CD4-positive, alpha-beta T cell treated with Interleukin-2 at 100 ng/mL for 4 hours (primary cell): ENCODE measurements around the gene SRL.

ENCODE experiments used
- DNase-seq: peaks from one replicate; pipeline ENCODE4 v3.0.0-alpha.2; 2020; ENCODE audit warnings: low spot score

SRL gene

DNA sequence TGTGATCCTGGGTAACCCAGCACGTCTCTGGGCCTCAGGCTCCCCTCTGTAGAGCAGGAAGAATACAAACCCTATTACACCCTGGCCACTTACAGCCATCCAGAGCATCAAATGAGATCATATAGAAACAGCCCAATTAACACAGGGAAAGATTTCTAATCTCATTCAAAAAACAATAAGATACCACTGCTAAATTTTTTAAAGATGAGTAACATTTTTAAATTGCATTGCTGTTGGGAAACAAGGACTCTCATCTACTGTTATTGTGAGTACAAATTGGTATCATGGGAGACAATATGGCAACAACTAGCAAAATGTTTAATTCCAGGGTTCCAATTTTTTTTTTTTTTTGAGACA, 41.1 kb downstream of the SRL start:
- DNase-seq, result no peak

DNA sequence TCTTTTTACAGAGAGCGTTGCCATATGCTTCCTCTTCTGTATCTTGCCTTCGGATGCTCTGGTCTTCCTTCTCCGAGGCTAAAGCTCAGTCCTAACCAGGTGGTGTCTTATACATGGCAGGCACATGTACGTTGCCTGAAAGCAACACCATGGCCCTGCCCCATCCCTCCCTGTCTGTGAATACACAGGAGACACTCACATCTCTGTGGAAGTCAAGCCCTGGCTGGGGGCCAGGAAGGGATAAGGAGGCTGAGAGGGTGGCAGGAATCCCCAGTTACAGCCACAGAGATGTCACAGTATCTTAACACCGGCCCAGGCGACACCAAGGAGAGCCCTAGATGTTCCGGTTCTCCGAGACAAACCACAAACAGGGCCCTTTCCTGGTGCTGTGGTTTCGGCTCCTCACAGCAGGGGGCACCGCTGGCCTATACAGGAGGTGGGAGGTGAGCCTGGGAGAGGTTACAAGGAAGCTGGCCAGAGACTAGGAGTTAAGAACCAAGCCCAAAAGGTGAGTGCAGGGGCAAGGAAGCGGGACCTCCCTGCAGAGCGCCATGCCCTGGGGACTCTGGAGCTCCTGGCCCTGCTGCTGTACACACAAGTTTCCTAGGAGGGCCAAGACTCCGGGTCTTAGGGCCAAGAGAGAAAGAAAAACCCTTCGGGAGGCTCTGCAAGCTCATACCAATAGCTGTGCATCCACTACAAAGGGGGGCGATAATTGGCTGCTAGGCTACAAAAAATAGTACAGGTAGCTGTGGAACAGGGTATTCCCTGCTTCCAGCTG, 41.7 kb downstream of the SRL start:
- DNase-seq, result peak; percentile 4

DNA sequence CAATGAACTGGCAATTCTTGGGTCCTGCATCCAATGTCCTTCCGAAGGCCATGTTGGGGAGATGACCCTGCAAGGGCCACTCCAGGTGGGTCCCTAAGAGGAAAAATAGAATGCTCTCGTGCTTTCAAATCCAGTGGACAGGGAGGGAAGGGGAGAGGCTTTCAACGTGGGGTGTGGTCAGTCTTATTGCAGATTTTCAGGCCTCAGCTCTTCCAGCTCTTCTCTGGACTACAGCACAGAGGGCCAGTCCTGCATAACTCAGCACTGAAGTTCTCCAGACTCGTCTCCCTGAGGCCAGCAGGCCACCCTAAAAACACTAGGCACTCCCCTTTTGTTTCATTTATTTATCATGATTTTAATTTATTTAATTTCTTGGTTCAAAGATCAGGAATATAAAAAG, 43.1 kb downstream of the SRL start:
- no peak for DNase-seq

DNA sequence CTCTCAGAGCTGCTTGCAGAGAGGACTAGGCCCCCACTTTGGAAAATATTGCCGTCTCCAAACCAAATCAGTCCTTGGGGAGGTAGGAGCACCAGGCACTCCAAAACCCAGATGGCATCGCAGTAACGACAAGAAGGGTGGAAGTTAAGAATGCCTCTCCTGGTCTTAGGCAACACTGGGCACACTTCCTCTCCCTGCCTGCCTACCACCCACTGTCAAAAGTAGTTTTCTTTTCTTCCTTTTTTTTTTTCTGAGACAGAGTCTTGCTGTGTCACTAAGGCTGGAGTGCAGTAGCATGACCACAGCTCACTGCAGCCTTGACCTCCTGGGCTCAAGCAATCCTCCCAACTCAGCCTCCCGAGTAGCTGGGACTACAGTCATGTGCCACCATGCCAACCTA, 47.2 kb downstream of the SRL start:
- DNase-seq, result no peak

DNA sequence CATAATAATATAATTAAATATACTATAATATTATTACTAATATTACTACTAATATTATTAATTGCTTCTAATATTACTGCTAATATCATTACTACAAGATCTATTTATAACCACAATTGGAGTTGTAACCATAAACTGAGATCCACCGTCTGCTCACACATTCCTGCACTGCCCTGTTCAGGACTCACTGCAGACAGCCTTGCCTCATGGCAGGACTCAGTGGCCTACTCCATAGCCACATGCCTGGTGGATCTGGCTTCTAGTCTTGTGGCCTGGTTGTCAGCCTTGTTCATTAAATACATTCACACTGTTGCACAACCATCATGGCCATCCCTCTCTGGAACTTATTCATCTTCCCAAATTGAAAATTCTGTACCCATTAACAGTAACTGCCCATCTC, 48.0 kb downstream of the SRL start:
- DNase-seq, result no peak

DNA sequence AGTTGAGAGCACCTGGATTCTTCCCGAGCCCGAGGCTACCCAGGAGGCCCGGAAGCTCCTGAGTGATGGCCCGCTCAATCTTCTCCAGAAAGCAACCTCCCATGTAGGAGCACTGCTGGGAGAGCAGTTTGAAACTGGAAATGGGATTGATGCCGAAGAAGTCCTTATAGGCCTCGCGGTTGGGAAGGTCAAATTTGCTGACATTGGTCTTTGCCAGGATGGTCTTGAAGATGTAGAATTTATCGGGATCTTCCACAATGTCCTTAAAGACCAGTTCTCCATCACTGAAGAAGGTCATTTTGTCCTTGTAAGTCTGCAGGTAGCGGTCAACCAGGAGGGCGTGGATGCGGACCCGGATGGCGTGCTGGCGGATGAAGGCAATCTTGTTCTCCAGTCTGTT, 49.7 kb downstream of the SRL start:
- DNase-seq, result no peak

DNA sequence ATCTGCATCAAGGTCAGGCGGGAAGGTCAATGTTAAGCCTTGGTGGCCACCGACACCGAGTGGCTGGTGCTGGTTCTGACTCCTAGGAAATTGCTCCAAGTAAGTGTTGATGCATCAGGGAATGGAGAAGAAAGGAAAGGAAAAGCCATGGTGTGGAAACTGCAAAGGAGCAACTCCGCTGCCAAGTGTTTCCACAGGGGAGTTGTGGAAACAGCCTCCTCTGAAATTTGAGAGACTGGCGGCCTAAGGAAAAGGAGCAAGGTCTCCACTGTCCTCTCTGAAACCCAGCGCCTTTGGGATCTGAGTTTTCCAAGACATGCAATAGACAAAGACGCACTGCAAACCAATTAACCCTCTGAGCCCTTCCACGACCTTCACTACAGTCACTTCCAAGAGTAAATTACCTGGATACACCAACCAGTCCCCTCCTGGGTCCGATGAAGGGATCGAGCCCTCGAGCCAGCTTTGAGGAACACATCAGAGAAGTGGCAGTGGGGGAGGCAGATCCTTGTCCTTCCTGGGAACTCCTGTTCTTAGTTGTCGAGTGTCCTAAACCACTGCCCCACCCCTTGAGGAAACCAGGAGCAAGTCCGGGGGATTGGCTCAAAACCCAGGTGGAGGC, 51.1 kb downstream of the SRL start:
- no peak for DNase-seq

DNA sequence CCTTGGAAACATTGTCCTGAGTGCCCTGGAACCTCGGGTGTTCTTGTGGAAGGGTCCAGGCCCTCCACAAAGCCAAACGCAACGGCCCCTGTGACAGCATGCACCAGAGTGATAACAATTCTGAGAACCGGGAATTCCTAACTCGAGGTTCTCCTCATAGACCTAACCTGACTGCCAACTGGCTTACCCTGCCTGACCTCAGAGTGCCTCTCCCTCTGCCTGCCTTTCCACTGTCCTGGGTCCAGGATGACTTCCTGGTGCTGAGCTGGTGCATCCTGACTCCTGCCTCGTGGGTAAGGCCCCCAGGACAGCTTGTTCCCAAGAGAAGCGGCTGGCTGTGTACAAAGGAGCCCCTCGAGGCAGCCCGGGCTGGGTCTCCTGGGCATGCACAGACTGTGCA, 51.8 kb downstream of the SRL start:
- DNase-seq, result no peak

DNA sequence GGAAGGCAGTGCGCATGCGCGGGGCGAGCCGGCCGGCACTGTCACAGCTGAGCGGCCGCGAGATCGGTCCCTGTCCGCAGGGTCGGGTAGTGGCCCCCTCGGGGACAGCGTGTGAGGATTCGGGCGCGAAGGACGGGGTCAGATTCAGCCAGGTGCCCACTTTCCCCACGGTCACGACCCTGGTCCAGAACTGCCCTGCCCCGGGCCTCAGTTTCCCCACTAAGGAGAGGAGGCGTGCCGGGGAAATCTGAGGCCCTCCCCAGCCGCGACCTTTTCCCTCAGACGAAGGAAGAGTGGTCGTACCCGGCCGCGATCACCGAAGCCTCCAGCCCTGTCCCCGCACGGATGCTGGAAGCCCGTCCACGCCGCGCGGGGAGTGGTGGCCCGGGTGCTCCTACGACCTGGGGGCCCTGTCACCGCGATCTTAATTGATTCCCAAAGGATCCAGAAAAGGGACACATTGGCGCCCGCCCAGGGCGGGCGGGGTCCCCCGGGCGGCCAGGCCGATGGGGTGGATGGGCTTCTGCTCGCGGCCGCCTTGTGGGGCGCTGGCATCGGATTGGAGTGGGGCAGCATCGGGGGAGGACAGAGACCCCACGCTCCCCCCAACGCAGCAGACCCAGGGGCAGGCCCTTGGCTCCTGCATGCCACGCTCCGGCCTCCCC, 57.7 kb downstream of the SRL start:
- no peak for DNase-seq

DNA sequence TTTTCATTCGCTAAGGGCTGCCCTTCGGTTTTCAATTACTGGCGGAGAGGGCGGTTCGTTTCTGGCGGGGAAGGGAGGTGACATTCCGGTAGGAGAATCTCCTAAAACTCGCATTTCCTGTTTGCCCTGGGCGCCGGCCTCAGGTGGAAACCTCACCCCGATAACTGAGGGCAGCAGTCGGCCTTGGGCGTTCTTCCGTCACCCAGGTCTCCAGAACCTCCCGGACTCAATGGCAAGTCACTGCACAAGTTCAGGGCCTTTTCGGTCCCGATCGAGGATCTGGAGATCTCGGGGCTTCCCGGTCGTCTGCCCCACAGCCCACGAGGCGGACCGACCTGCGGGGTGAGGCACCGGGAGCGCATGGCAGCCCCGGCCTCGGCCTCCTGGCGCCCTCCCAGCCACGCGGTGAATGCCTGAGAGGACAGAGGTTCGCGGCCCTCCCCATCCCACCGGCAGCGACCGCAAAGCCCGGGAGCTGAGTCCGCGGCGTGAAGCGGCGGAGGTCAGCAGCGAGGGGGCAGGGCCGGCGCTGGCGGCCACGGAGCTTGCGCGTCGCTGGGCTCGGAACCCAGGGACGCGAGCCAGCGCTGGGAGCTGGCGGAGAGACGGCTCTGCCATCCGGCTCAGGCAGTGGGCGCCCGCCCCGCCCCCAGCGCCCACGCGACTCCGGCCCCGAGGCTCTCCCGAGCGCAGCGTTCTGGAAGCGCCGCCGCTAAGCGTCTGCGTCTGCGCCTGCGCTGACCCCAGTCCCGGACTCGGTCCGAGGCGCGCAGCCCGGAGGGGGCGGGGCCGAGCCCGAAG, 58.4 kb downstream of the SRL start:
- peak; percentile 86 for DNase-seq

DNA sequence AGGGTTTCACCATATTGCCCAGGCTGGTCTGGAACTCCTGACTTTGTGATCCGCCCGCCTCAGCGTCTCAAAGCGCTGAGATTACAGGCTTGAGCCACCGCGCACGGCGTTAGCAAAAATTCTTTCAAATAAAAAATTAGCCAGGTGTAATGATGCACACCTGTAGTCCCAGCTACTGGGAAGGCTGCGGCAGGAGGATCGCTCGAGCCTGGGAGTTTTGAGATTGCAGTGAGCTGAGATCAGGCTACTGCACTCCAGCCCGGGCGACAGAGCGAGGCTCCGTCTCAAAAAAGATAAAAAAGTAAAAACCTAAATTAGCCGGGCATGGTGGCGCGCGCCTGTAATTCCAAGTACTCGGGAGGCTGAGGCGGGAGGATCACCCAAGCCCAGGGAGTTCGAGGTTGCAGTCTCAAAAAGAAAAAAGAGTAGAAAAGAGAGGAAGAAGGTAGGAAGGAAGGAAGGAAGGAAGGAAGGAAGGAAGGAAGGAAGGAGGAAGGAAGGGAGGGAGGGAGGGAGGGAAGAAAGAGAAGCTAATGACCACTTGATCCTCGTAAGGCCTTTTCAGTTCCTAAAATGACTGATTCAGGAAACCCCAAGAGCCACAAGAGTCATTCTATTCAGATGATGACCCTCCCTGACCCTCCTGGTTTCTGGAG, 59.2 kb downstream of the SRL start:
- no peak for DNase-seq

DNA sequence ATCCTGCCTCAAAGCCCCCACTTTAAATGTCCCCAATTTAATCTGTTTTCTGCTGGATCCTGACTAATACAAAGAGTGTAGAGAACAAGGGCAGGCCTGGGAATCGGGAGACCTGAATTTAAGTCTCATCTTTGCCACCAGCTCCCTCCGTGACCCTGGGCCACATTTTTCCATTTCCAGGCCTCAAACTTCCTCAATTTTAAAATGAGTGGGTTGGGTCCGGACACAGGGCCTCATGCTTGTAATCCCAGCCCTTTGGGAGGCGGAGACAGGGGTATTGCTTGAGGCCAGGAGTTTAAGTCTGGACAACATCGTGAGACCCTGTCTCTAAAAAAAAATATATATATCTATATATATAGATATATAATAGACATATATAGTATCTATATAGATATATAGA, 61.4 kb downstream of the SRL start:
- no peak for DNase-seq

DNA sequence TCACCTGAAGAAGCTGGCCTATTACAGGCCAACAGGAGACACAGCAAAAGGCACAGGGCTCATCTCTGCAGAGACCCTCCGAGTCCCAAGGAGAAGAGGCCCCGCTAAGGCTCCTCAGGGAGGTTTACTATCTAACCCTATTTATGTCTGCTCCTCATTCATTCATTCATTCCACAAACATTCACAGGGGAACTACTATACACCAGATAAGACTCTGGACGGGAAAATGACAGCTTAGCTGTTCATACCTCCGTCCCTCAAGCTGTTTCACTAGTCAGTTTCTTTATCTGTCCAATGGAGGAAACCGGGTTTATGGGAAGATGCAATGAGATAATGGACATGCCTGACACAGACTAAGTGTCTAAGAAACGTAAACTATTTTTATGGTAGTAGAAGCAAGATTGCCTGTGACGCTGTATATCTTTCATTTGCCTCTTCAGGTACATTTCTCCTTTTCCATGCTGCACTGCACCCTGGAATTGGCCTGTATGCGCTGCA, 62.1 kb downstream of the SRL start:
- no peak for DNase-seq

DNA sequence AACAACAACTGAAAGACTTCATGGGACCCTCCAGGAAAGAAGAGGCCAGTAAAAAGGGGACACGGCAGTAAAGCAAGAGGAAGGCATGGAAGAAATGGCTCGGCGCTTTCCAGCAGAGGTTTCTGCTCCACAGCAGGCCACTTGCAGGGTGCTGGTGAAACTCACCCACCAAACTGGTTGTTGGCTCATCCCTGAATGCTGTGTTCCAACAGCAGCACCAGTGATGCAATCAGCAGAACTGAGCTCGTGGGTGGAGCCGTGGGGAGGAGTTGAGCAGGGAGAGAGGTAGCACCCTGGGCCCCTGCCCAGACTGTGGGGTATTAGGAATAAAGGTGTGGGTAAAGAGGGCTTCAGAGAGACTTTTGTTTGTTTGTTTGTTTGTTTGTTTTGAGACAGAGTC, 62.9 kb downstream of the SRL start:
- DNase-seq, result no peak

DNA sequence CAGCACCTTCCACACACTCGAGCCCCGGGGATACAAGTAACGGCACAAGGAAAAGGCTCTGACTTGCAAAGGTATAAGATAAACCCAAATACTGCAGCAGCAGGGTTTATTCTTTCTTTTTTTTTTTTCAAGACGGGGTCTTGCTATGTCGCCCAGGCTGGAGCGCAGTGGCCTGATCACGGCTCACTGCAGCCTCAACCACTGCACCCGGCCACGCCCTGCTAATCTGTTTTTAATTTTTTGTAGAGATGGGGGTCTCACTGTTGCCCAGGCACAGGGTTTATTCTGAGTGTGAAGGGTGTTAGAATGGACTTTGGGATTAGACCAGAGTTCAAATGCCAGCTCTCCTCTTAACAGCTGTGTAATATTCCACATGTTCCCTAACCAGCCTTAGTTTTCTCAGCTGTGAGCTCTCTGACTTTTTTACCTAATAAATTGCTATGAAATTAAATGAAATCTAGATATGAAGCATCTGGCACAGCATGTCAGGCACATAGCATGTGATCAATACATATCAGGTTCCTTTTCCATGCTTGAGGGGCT, 63.3 kb downstream of the SRL start:
- DNase-seq, result no peak

DNA sequence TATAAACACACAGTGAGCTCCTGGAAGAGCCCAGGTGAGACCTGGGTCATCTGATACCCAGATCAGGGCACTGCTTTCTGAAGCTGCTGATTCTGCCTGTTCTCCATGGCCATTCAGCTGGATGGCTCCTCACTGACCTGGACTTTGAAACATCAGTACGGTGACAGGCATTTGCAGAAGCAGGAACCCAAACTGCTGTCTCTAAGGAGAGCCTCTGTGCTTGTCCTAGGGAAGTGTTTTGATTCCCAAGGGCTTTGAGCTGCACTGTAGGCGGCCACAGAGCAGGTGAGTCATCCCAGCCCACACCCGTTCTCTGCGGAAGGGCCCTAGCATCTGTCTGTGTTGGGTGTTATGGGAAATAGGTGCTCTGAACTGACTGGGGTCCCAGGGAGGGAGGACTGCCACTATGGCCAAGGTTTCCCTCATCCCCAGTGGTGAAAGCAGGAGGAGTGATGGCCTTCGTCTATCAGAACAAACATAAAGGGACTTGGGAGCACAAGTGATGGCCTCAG, 64.9 kb downstream of the SRL start:
- DNase-seq, result no peak

DNA sequence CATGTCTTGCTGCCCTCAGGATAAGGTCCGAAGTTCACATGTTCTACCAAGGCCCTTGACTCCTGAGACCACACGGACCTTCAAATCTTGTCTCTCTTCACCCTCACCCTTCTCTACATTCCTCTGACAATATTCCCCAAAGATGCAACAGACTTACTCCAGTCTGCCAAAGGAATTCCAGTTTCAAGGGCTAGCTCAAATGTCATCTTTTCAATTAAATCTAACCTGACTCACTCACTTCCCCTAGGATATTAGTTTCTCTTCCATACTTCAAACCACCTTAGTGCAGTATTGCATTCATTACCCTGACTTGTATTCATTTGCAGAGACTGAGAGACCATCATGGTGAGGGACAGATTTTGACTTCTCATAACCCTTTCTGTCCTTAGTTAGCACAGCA, 66.0 kb downstream of the SRL start:
- no peak for DNase-seq

DNA sequence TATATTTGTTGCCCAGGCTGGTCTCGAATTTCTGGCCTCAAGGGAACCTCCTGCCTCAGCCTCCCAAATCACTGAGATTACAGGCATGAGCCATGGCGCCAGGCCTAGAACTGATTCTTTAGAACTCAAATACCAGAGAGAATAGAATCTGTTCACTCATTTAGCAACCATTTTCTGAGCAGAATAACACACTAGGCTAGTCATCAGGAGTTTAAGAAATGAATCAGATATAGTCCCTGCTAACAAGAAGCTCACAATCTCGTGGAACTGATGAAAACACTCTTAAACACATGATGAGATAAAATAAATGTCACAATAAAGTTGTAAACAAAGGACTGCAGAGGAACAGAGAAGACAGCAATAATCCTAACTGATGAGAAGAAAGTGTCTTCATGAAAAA, 69.8 kb downstream of the SRL start:
- no peak for DNase-seq

DNA sequence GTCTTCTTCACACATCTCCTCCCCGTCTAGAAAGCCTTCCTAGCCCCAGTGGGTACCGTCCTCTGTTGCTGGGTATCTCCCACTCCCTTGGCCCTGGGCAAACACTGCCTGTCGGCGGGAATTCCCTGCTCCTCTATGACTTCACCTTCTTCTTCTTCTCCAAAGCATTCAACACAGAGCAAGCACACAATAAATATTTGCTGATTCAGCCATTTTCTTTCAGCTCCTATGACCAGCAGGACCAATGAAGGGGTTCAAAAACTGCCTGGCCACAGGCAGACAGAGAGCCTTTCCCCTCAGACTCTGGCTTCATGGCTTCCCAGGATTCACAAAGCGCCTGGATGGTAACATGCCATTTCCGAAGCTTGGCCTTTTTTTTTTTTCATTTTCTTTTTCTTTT, 72.5 kb downstream of the SRL start:
- no peak for DNase-seq

DNA sequence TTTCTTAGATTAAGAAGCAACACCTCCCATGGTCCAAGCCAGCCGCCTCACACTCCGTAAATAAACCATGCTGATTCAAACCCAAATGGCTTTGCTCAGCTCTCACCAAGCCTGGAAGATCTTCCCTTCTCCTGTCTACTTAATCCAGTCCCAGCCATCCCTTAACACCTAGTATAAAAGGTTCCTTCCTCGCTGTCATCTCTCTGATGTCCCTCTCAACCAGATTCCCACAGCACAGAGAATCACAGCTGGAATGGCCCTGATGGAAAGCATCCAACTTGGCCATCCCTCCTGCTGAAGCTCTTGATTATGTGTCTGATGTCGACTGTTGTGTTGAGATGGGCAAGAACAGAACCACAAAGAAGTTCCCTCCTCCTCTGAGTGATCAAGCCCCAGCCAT, 75.1 kb downstream of the SRL start:
- DNase-seq, result no peak

DNA sequence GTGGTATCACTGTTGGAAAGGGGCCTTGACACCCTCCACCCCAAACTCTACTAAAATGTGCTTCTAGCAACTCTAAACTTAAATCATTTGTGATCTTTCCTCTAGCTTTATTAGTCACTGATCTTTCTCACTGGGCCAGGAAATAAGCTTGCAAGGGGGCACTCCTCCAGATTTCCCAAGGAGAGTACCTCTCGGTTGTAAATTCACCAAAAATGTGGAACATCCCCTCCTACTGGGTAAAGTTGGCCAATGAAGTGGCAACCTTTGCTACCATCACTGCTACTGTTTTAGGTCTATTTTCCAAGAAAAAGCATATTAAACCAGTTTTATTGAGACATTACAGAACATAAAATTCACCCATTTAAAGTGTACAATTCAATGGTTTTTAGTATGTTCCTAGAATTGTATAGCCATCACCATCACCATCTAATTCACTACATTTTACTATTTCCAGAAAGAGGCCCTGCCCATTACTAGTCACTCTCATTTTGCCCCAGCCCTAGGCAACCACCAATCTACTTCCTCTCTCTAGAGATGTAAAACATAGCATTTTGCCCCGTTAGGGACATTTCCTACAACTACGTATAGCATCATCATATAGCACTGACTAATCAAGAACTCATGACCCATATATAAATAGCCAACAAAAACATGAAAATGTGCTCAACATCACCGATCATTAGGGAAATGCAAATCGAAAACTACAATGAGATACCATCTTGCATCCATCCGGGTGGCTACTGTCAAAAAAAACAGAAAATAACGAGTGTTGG, 81.0 kb downstream of the SRL start:
- no peak for DNase-seq
